AG04449 (cell line): ENCODE measurements around the gene ZDHHC20.
"Not testable (repeated sequence)": the region's sequence is repeated elsewhere in the genome, so short reads cannot be mapped to it uniquely, and the experiment has no call there.

Source experiments
- CTCF ChIA-PET: fragments of 350-600 bp; formaldehyde crosslinking; extraction: SDS; loops from one replicate; lab custom pipeline; 2021; ENCODE audit warnings: antibody characterized with exemption; lab: Yijun Ruan, JAX
- POLR2A ChIA-PET: fragments of 400-600, 350-600 bp; formaldehyde crosslinking; extraction: SDS; loops from one replicate; lab custom pipeline; 2020; ENCODE audit warnings: antibody characterized with exemption, inconsistent platforms; lab: Yijun Ruan, JAX
- DNase-seq: peaks from one replicate; pipeline ENCODE4 v3.0.0-alpha.2; 2010; ENCODE audit warnings: low read depth, low spot score
- H3K4me3 ChIP-seq: 2 replicates; pipeline ENCODE4 v1.5.1; 2011; ENCODE audit warnings: low read depth, mild to moderate bottlenecking, control low read depth, low read length
- TF ChIP-seq, protein P1 (sequence below): IDR thresholded peaks from one replicate; pipeline ENCODE4 v1.5.1; 2011; ENCODE audit warnings: mild to moderate bottlenecking, moderate library complexity, low read length, control low read depth, inconsistent platforms; ENCODE audit not compliant: insufficient read depth; ENCODE audit errors: missing control alignments

Gene ZDHHC20

DNA sequence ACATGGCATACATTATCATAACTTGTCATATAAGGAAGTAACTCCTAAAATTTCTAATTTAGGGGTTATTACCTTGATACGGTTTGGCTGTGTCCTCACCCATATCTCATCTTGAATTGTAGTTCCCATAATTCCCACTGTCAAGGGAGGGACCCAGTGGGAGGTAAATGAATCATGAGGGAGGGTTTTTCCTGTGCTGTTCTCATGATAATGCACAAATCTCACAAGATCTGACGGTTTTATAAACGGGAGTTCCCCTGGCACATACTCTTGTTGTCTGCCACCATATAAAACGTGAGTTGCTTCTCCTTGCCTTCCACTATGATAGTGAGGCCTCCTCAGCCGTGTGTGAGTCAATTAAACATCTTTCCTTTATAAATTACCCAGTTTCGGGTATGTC, 76.0 kb downstream of the ZDHHC20 start:
- CTCF ChIA-PET = interaction anchor here (1.6 kb wide), 1 partner anchor 94 kb away, joined by 4 read pairs; no protein-coding TSS in a partner anchor
- POLR2A ChIA-PET = no interaction called here
- TF ChIP-seq, protein P1, sequence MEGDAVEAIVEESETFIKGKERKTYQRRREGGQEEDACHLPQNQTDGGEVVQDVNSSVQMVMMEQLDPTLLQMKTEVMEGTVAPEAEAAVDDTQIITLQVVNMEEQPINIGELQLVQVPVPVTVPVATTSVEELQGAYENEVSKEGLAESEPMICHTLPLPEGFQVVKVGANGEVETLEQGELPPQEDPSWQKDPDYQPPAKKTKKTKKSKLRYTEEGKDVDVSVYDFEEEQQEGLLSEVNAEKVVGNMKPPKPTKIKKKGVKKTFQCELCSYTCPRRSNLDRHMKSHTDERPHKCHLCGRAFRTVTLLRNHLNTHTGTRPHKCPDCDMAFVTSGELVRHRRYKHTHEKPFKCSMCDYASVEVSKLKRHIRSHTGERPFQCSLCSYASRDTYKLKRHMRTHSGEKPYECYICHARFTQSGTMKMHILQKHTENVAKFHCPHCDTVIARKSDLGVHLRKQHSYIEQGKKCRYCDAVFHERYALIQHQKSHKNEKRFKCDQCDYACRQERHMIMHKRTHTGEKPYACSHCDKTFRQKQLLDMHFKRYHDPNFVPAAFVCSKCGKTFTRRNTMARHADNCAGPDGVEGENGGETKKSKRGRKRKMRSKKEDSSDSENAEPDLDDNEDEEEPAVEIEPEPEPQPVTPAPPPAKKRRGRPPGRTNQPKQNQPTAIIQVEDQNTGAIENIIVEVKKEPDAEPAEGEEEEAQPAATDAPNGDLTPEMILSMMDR = no peak
- no peak overlapping the region for H3K4me3 ChIP-seq
- no peak for DNase-seq

- DNase-seq, CTCF ChIA-PET, H3K4me3 ChIP-seq, POLR2A ChIA-PET: not testable (repeated sequence)
Measured at GRCh38 chr13:21376998-21377985, 81.8 kb downstream of the ZDHHC20 start.

GRCh38 chr13:21372530-21372929, 86.6 kb downstream of the ZDHHC20 start:
- H3K4me3 ChIP-seq = no peak overlapping the region
- ChIA-PET CTCF (interaction anchor here (0.7 kb wide), 1 partner anchor 105 kb away, joined by 5 read pairs; no protein-coding TSS in a partner anchor), POLR2A (no interaction called here)
- TF ChIP-seq, protein P1 = no peak
- DNase-seq = no peak

GRCh38 chr13:21371011-21371410, 88.1 kb downstream of the ZDHHC20 start:
- TF ChIP-seq, protein P1 = no peak
- DNase-seq = no peak
- POLR2A ChIA-PET = no interaction called here
- H3K4me3 ChIP-seq = no peak overlapping the region
- CTCF ChIA-PET = no interaction called here

- ChIA-PET POLR2A (no interaction called here), CTCF (no interaction called here)
- TF ChIP-seq, protein P1 = no peak
- no peak for DNase-seq
- H3K4me3 ChIP-seq = no peak overlapping the region
Measured at GRCh38 chr13:21365574-21365973, 93.5 kb downstream of the ZDHHC20 start.

DNA sequence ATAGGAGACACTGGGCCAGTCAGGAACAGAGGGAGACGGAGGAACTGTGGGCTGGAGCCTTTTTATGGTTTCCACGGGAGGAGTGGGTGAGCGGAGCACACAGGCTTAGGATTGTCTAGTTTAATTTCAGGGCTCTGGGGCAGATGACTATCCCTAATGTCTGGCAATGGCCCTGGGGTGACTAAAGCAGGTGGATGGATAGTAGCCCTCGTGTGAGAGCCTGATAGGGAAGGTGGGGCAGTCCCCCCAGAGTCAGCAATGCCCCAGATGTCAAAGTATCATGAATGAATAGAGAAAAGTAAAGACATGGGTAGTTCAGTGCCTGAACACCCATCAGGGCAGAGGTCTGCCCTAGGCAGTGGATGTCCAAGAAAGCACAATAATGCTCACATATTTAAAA, 94.2 kb downstream of the ZDHHC20 start:
- TF ChIP-seq, protein P1 = no peak
- ChIA-PET POLR2A (no interaction called here), CTCF (no interaction called here)
- DNase-seq = no peak
- no peak overlapping the region for H3K4me3 ChIP-seq
